ENCODE results near the gene PSORS1C1.

PSORS1C1 gene

GRCh38 chr6:31114970-31115849 is 610 bp downstream of the PSORS1C1 start:
- no peak for DNase-seq (ENCODE audit: low read depth, low spot score)
- peak overlapping the region; percentile 25 for H3K4me3 ChIP-seq (ENCODE audit: low read depth, low read length)
- TF ChIP-seq, protein P1, sequence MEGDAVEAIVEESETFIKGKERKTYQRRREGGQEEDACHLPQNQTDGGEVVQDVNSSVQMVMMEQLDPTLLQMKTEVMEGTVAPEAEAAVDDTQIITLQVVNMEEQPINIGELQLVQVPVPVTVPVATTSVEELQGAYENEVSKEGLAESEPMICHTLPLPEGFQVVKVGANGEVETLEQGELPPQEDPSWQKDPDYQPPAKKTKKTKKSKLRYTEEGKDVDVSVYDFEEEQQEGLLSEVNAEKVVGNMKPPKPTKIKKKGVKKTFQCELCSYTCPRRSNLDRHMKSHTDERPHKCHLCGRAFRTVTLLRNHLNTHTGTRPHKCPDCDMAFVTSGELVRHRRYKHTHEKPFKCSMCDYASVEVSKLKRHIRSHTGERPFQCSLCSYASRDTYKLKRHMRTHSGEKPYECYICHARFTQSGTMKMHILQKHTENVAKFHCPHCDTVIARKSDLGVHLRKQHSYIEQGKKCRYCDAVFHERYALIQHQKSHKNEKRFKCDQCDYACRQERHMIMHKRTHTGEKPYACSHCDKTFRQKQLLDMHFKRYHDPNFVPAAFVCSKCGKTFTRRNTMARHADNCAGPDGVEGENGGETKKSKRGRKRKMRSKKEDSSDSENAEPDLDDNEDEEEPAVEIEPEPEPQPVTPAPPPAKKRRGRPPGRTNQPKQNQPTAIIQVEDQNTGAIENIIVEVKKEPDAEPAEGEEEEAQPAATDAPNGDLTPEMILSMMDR (IDR thresholded peaks at IDR 0.05; ENCODE audit: insufficient read depth, low read length, missing control alignments) = peak; percentile 35
- ChIA-PET POLR2A (interaction anchor here (0.6 to 0.8 kb wide), 2 partner anchors 61 to 715 kb away, joined by 3 read pairs; no protein-coding TSS in a partner anchor), CTCF (interaction anchor here (0.6 to 11.8 kb wide), 17 partner anchors 13 to 436 kb away, joined by 3 to 162 read pairs (median 5); partner anchors contain the start of genes TCF19 and VARS2)

DNA sequence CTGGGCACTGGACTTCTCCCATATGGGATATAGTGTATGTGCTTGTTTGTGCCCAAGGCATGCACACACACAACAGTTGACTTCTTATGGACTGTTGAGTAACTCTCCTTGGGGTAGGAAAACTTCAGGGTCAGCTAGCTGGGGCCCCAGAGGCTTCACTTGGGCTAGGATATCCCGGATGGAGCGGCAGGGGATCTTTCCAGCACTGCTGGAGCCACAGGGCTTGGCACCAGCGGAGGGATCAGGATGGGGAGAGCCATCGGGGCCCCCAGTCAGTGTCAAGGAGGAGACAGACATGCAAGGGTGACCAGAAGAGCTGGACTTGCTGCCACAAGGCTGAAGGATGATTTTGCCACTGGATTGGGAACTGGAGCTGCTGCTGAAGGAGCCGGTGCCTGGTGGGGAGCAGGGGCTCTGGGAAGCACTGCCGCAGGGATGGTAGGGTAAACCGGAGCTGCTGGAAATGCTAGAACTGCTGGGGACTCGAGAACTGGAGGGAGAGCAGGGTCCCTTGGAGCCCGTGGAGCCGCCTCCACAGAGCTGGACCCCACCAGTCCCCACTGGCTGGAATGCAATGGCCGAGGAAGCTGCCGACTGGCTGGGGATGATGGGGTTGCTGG is 1.5 kb downstream of the PSORS1C1 start:
- ChIA-PET POLR2A (no interaction called here), CTCF (interaction anchor here (0.6 to 11.8 kb wide), 14 partner anchors 12 to 437 kb away, joined by 3 to 162 read pairs (median 4); partner anchors contain the start of genes TCF19 and VARS2)

GRCh38 chr6:31116661-31117385 is 2.2 kb downstream of the PSORS1C1 start:
- TF ChIP-seq, protein P1 (IDR thresholded peaks at IDR 0.05; ENCODE audit: insufficient read depth, low read length, missing control alignments) = no peak
- ChIA-PET POLR2A (no interaction called here), CTCF (interaction anchor here (0.6 to 11.8 kb wide), 8 partner anchors 12 to 202 kb away, joined by 3 to 162 read pairs (median 8); partner anchors contain the start of gene VARS2)
- DNase-seq (ENCODE audit: low read depth, low spot score) = no peak
- no peak overlapping the region for H3K4me3 ChIP-seq (ENCODE audit: low read depth, low read length)

More for the DNA sequence above, 1.5 kb downstream of the PSORS1C1 start:
- TF ChIP-seq, protein P1 (IDR thresholded peaks at IDR 0.05; ENCODE audit: insufficient read depth, low read length, missing control alignments) = no peak
- no peak for DNase-seq (ENCODE audit: low read depth, low spot score)
- no peak overlapping the region for H3K4me3 ChIP-seq (ENCODE audit: low read depth, low read length)

GRCh38 chr6:31118178-31118577 is 3.6 kb downstream of the PSORS1C1 start:
- H3K4me3 ChIP-seq (ENCODE audit: low read depth, low read length) = no peak overlapping the region
- TF ChIP-seq, protein P1 (IDR thresholded peaks at IDR 0.05; ENCODE audit: insufficient read depth, low read length, missing control alignments) = no peak
- CTCF ChIA-PET = interaction anchor here (0.9 to 11.8 kb wide), 4 partner anchors 10 to 74 kb away, joined by 3 to 162 read pairs (median 7); no protein-coding TSS in a partner anchor
- POLR2A ChIA-PET = no interaction called here
- DNase-seq (ENCODE audit: low read depth, low spot score) = no peak

- TF ChIP-seq, protein P1 (IDR thresholded peaks at IDR 0.05; ENCODE audit: insufficient read depth, low read length, missing control alignments) = no peak
- H3K4me3 ChIP-seq (ENCODE audit: low read depth, low read length) = no peak within 1 kb of the TSS
- POLR2A ChIA-PET = no interaction called here
- no peak for DNase-seq (ENCODE audit: low read depth, low spot score)
- CTCF ChIA-PET = interaction anchor here (2.1 to 11.8 kb wide), 3 partner anchors 8 to 74 kb away, joined by 8 to 162 read pairs (median 112); no protein-coding TSS in a partner anchor
These were observed 5.7 kb downstream of the PSORS1C1 start, which contains the start of gene CDSN for GRCh38 chr6:31120151-31120915. Gene CDSN (minus strand): TSS chr6:31120446. CDS start chr6:31120419, 27 bp downstream.

All from AG04449 (cell line).